HS-5 (cell line): ENCODE data around the gene UGDH.
"Not testable (repeated sequence)": the region's sequence is repeated elsewhere in the genome, so short reads cannot be mapped to it uniquely, and the experiment has no call there.

Experiments
- DNase-seq: peaks from one replicate; pipeline ENCODE4 v3.0.0-alpha.2; 2012; ENCODE audit warnings: low read depth

UGDH gene

GRCh38 chr4:39529534-39529933, 2.3 kb upstream of the UGDH start:
- DNase-seq, result no peak

DNA sequence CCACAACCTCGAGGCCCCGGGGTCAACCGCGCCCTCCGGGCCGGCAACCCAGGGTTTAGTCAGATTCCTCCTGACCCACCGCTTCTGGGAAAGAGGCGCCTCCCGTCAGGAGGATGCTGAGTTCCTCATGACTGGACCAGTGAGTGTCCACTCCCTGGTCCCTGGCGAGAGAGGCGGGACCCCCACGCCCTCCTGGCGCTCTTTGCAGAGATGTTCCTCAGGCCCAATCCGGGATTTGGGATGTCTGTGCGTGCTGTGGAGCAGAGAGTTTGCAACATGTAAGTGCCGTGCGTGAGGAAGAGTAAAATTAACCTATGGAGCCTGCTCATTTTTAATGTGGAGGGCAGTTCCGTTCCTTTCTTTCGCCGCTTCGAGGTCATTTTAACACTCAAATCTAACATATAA, 824 bp upstream of the UGDH start:
- DNase-seq, result no peak

DNA sequence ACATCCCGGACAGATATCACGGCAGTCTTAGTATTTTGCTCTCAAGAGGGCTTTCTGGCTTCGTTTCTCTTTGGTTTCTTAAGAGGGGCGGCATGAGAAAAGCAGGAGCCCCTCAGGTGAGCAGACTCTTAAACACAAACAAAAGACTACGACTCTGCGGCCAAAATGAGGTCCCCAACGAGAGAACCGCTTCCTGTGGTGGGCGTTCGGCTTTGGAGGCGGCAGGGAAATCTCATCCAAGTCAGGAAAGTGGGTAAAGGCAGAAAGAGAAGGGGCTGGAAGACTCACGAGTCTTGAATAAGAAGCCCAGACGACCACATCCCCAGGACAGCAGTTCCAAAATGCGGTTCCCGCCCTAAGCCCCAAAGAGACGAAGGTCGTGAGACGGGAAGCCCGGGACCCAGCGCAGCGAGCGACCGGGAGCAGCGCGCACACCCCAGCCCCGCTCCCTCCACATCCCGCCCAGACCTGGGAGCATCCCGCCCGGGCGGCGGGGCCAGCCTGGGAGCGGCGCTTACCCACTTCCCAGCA, 409 bp downstream of the UGDH start:
- DNase-seq, result no peak

DNA sequence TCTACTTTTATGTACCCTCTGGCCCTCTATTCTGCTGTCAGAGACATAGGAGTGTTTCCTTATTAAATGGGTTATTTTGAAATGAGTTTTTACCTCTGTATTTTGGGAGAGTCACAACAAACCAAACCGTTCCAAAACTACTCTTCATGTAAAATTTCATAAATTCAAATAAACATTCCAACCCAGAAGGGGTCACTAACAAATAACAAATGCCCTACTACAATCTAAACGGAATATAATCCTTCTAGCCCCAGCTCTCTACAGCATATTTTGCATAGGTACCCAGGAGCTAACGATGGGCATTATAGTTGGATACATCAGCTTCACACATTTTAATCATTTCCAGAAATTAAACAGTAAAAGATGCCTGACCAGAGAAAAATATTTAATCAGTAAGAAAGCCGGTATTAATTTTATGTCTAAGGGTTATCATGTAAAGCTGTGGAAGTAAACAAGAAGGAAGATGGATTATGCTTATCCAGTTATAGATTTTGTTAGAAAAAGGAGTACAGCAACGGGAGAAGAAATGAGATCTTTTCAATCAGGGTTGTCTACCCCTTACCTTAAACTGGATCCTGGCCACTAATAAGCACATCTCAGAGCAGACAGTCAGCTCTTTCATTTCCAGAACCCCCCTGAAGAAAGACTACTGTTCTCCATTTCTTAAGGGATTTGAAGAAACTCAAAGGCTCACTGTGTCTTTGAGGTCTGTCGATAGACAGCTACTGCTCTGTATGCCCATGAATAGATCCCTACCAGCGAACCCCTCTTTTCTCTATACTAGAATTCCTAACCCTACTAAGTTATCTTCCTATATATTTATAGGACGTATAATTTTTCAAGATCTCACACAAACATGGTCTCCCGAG, 1.2 kb downstream of the UGDH start:
- DNase-seq, result no peak

DNA sequence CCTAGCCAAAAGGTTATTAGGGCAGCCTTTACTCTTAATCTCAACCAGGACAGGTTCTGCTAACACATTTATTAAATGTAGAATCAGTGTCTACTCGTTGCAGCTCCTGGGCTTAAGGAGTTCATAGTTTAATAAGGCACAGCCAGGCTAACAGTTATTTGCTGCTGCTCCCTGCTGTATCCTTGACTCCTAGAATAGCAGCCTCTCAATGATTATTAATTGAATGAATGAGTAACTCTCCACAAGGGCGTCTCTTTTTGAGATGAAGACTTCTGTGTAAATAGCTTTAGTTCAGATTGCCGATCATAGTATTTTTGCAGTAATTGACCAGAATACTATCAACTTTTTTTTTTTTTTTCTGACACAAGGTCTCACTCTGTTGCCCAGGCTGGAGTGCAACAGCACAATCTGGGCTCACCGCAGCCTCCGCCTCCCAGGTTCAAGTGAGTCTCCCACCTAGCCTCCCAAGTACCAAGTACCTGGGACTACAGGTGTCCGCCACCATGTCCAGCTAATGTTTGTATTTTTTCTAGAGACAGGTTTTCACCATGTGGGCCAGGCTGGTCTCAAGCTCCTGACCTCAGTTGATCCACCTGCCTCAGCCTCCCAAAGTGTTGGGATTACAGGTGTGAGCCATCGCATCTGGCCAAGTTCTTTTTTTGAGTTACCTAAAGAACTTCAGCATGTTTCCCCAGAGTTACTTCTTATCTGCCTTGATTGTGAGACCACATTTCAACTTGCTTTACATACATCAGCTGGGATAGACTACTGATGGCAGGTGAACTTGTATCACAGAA, 2.9 kb downstream of the UGDH start:
- DNase-seq, result no peak

- DNase-seq, result no peak
Measured at GRCh38 chr4:39522068-39522467, 5.2 kb downstream of the UGDH start.

- peak; percentile 67 for DNase-seq
Measured at GRCh38 chr4:39521253-39521919, 5.9 kb downstream of the UGDH start.

GRCh38 chr4:39518484-39518883, 8.8 kb downstream of the UGDH start:
- DNase-seq, result no peak

- no peak for DNase-seq
Measured at GRCh38 chr4:39516407-39516966, 10.8 kb downstream of the UGDH start.

DNA sequence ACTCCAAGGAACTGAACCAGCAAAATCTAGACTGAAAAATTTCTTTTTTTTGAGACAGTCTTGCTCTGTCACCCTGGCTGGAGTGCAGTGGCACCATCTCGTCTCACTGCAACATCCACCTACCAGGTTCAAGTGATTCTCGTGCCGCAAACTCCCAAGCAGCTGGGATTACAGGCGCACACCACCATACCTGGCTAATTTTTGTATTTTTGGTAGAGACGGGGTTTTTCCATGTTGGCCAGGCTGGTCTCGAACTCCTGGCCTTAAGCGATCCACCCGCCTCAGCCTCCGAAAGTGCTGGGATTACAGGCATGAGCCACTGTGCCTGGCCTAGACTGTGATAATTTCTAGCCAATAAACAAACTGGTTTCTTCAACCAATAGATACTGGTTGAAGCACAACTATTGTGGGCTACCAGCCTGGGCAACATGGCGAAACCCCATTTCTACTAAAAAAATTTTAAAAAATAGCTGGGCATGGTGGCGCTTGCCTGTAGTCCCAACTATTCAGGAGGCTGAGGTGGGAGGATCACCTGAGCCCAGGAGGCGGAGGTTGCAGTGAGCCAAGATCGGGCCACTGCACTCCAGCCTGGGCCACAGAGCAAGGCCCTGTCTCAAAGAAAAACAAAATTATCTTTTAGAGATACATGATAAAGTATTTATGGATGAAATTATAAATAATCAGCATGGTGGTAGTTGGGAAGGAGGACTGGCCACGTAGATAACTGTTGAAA, 11.4 kb downstream of the UGDH start:
- DNase-seq, result not testable (repeated sequence)

- DNase-seq, result no peak
Measured at GRCh38 chr4:39514888-39515401, 12.3 kb downstream of the UGDH start.

DNA sequence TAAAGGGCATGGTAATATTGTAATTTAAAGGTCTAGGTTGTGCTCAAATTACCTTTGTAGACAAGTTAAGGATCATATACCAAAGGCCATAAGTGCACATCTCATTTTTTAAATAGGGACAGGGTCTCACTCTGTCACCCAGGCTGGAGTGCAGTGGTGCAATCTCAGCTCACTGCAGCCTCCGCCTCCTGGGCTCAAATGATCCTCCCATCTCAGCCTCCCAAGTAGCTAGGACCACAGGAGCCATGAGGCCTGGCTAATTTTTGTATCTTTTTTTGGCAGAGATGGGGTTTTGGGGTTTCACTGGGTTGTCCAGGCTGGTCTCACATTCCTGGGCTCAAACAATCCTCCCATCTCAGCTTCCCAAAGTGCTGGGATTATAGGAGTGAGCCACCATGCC, 13.0 kb downstream of the UGDH start:
- DNase-seq, result not testable (repeated sequence)

DNA sequence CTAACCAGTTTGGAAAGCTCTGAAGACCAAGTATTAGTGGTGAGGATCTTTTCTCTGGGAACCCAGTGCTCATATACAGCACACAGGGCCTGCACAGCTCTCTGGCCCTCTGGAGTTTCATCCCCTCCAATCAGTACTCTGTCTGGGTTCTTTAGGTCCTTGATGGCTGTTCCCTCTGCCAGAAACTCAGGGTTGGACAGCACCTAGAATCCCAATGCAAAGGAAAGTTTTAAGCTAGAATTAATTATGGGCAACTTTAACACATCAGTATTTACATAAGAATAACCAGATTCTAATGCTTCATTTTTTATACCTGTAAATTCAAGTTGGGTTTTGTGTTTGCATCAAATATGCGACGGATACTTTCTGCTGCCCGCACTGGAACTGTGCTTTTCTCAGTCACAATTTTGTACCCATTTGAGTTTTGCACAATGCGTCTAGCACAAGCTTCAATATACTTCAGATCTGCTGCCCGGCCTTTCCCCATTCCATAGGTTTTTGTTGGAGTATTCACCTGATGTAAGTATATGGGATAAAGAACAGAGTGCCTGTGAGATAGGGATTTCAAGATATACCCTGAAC, 16.8 kb downstream of the UGDH start:
- DNase-seq, result no peak

DNA sequence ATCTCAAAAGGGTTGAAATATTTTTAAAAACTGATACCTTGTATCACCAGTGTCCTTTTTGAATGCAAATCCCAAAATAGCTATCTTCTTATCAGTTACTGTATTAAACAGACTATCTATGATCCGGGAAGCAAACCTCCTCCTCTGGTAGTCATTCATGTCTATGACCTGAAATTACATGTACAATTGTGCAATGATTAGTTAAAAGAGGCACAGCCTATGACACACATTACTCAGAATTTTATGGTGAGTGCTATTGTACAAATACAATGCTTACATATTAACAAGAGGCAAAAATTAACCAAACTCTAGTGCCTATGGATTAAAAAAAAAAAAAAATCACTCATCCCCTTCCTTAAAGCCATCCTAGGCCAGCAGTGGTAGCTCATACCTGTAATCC, 21.7 kb downstream of the UGDH start:
- DNase-seq, result no peak

DNA sequence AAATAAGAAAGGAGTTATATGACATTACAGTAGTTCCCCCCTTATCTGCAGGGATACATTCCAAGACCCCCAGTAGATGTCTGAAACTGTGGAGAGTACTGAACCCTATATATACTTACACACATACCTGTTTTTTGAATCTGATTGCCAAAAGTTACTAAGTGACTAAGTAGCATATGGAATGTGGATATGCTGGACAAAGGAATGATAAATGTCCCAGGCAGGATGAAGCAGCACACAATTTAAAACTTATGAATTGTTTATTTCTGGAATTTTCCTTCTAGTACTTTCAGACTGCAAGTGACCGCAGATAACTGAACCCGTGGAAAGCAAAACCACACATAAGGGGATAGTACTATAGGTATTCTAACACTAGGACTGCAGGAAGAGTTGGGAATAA, 22.7 kb downstream of the UGDH start:
- no peak for DNase-seq

DNA sequence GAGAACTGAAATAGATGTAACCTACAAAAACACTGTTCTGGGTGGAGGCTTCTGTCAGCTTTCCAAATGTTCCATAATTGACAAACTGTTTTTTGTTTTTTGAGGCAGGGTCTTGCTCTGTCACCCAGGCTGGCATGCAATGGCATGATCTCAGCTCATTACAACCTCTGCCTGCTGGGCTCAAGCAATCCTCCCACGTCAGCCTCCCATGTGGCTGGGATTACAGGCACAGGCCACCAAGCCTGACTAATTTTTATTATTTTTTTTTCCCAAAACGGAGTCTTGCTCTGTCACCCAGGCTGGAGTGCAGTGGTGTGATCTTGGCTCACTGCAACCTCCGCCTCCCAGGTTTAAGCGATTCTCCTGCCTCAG, 24.6 kb downstream of the UGDH start:
- not testable (repeated sequence) for DNase-seq

GRCh38 chr4:39502019-39502663, 25.1 kb downstream of the UGDH start:
- DNase-seq, result peak; percentile 63

- no peak for DNase-seq
Measured at GRCh38 chr4:39498727-39499020, 28.6 kb downstream of the UGDH start.

DNA sequence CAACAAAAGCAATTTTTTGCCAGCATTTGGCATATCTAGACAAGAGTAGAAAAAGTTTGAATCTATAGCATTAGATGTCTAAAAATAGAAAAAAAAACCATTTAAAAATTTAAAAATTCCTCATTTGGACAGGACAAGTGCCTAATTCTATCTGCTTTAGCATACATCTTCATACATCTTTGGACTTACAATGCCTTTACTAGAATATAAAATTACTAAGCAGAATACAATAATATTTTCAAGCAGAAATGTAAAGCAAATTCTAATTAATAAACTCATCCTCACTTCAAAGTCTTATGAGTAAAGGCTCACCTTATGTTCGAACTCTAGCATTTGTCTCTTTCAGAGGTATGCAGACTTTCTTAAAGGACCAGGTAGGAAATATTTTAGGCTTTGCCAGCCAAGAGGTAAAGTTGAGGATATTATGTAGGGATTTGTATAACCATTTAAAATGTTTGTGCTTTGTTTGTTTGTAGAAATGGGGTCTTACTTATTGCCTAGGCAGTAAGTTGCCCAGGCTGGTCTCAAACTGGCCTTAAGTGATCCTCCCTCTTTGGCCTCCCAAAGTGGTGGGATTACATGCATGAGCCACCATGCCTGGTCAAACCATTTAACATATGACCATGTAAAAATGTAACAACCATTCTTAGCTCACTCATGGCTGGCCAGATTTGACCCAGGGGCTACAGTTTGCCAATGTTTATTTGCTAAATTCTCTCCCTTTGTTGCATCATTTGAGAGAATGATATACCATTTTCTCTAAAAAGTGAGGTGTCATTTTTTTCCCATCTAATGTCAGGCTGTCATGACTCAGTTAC, 29.1 kb downstream of the UGDH start:
- no peak for DNase-seq
